ENCODE results near the gene LRRC40. TPM values are rescaled to one million over a fixed set of nuclear protein-coding genes. Genes with fewer than 3 reads are reported as not detected.
A peak's percentile ranks its signal among the peaks of the same experiment; 100 is the strongest.

Gene LRRC40
- total and polyA plus RNA-seq, 7 donors, result 7.5 to 20.7 (median 14.0) TPM

DNA sequence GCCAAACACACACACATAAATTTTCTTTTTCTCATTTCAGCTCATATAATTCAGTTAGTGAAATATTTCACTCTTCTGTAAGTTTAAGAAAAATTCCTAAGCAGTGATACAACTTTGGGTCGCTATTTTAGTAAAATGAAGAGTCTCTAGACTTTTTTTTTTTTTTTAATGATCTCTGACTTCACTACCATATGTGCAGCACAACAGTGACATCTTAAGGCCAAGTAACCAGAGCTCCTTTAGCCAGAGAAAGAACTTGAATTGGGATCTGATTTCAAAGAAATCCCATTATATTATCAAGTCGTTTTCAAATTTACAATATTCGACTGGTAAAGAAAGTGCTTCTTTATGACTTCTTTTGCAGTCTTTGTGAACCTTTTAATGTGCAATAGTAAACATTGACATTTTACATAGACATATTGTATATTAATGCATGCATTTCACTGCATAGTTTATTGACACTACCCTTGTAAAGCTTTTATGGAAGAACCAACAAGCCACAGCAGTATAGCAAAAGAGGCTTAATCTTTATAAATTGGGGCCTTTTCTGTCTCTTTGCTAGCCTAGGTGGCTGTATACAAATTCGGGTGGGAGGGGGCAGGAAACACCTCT, 62.2 kb downstream of the LRRC40 start:
- intact Hi-C loops (cut with DNase I), result no loop called here

GRCh38 chr1:70142075-70142474, 63.3 kb downstream of the LRRC40 start:
- H3K36me3 ChIP-seq, result peaks cover 0 to 26% (median 0%) of the 10 kb centered on the region in 4 donors
- H3K27ac ChIP-seq, result peak overlapping the region in 1 of 4 donors; percentile 33
- no peaks in the 10 kb centered on the region for H3K9me3 ChIP-seq
- DNase-seq, result no peak
- H3K4me1 ChIP-seq, result peaks cover 0 to 31% (median 20%) of the 10 kb centered on the region in 4 donors
- TF ChIP-seq EP300 (IDR thresholded peaks at IDR 0.05) (no peak), POLR2AphosphoS5 (IDR thresholded peaks at IDR 0.05) (no peak)
- TF ChIP-seq, protein P1, sequence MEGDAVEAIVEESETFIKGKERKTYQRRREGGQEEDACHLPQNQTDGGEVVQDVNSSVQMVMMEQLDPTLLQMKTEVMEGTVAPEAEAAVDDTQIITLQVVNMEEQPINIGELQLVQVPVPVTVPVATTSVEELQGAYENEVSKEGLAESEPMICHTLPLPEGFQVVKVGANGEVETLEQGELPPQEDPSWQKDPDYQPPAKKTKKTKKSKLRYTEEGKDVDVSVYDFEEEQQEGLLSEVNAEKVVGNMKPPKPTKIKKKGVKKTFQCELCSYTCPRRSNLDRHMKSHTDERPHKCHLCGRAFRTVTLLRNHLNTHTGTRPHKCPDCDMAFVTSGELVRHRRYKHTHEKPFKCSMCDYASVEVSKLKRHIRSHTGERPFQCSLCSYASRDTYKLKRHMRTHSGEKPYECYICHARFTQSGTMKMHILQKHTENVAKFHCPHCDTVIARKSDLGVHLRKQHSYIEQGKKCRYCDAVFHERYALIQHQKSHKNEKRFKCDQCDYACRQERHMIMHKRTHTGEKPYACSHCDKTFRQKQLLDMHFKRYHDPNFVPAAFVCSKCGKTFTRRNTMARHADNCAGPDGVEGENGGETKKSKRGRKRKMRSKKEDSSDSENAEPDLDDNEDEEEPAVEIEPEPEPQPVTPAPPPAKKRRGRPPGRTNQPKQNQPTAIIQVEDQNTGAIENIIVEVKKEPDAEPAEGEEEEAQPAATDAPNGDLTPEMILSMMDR (IDR thresholded peaks at IDR 0.05), result peak in 1 of 4 experiments; percentile 35
- H3K4me3 ChIP-seq, result no peak overlapping the region
- no peaks in the 10 kb centered on the region for H3K27me3 ChIP-seq
- intact Hi-C loops (cut with DNase I), result no loop called here
- 74 to 87% methylated on average over 2 of the region's 2 CpGs for WGBS, 2 donors

More for the DNA sequence above, 62.2 kb downstream of the LRRC40 start:
- Histone ChIP-seq H3K4me3 (no peak overlapping the region), H3K9me3 (no peaks in the 10 kb centered on the region), H3K27ac (no peak overlapping the region), H3K4me1 (peaks cover 0 to 31% (median 20%) of the 10 kb centered on the region in 4 donors), H3K36me3 (peaks cover 0 to 34% (median 0%) of the 10 kb centered on the region in 4 donors), H3K27me3 (no peaks in the 10 kb centered on the region)
- no peak for TF ChIP-seq POLR2AphosphoS5 (IDR thresholded peaks at IDR 0.05)
- TF ChIP-seq, protein P1 (IDR thresholded peaks at IDR 0.05), result no peak
- TF ChIP-seq EP300 (IDR thresholded peaks at IDR 0.05), result no peak
- TF ChIP-seq POLR2A (IDR thresholded peaks at IDR 0.05), result no peak
- WGBS, 2 donors, result 36 to 67% methylated on average over 4 of the region's 4 CpGs
- no peak for DNase-seq

DNA sequence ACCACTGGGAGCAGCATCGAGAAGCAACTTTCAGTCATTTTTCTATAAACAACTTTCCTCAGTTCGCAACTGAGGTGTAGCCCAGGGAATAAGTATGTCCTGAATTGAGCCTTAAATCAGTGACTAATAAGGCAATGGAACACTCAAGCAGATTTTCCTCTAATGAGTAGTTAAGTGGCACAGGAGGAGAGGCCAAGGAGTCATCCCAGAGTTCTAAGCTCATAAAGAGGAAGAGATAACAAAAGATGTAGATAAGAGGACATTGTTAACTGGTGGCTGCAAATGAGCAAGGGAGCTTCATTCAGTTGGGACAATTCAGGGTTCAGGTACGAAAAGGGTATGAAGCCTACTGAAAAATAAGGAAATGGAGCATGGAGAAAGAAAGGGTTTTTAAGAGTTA, 64.5 kb downstream of the LRRC40 start:
- TF ChIP-seq EP300 (IDR thresholded peaks at IDR 0.05) (no peak), POLR2AphosphoS5 (IDR thresholded peaks at IDR 0.05) (no peak), POLR2A (IDR thresholded peaks at IDR 0.05) (no peak)
- TF ChIP-seq, protein P1 (IDR thresholded peaks at IDR 0.05), result no peak
- peaks cover 0 to 31% (median 20%) of the 10 kb centered on the region in 4 donors for H3K4me1 ChIP-seq
- no peaks in the 10 kb centered on the region for H3K9me3 ChIP-seq
- intact Hi-C loops (cut with DNase I), result no loop called here
- 80% methylated on average over 3 of the region's 3 CpGs for WGBS, 2 donors
- peaks cover 0 to 17% (median 0%) of the 10 kb centered on the region in 4 donors for H3K36me3 ChIP-seq
- no peak for DNase-seq
- peak overlapping the region in 1 of 4 donors; percentile 30 for H3K27ac ChIP-seq
- H3K27me3 ChIP-seq, result no peaks in the 10 kb centered on the region
- H3K4me3 ChIP-seq, result no peak overlapping the region

DNA sequence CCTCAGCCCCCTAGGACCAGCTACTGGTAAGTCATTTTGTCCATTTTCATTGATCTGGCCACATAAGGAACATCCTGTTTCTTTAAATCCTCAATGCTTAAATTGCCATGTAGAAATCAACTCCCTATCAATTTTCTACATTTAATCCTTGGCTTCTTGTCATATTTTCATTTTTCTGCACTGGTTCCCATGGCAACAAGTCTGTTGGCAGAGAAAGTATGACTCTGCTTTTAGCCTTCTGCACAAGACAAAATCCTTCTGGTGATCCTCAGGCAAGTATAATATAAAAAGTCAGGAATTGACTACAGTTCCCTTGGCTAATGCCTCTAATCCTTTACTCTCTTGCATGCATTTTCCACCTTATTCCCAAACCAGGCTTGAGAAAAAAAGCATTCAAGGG, 65.0 kb downstream of the LRRC40 start:
- H3K9me3 ChIP-seq, result no peaks in the 10 kb centered on the region
- peaks cover 0 to 12% (median 0%) of the 10 kb centered on the region in 4 donors for H3K36me3 ChIP-seq
- intact Hi-C loops (cut with DNase I), result no loop called here
- H3K27ac ChIP-seq, result peak overlapping the region in 1 of 4 donors; percentile 30
- DNase-seq, result no peak
- H3K27me3 ChIP-seq, result no peaks in the 10 kb centered on the region
- H3K4me3 ChIP-seq, result no peak overlapping the region
- peaks cover 0 to 31% (median 20%) of the 10 kb centered on the region in 4 donors for H3K4me1 ChIP-seq
- TF ChIP-seq POLR2A (IDR thresholded peaks at IDR 0.05) (no peak), POLR2AphosphoS5 (IDR thresholded peaks at IDR 0.05) (no peak), EP300 (IDR thresholded peaks at IDR 0.05) (no peak)
- TF ChIP-seq, protein P1 (IDR thresholded peaks at IDR 0.05), result no peak

DNA sequence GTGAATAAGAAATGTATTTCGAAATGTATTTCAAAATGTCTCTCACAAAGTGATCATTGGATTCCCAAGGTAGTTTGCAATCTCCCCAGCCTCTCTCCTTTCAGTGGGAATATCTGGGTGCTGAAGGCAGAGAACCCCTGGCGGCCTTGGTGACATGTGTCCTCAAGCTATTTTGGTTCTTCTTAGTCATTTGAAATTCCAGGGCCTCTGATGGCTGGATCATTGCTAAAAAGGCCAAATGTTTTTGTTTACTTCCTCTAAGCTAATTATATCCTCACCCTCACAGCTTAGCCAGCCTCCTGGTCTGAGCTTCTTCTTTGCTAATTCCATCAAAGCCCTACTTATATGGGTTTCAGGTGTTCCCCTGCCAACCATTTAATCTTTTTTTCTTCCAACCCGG, 71.2 kb downstream of the LRRC40 start:
- Histone ChIP-seq H3K4me3 (no peak overlapping the region), H3K36me3 (no peaks in the 10 kb centered on the region), H3K27ac (no peak overlapping the region), H3K9me3 (no peaks in the 10 kb centered on the region), H3K4me1 (no peaks in the 10 kb centered on the region), H3K27me3 (no peaks in the 10 kb centered on the region)
- no peak for DNase-seq
- intact Hi-C loops (cut with DNase I), result no loop called here
- WGBS, 2 donors, result 73 to 79% methylated on average over 3 of the region's 3 CpGs
- no peak for TF ChIP-seq EP300 (IDR thresholded peaks at IDR 0.05)
- no peak for TF ChIP-seq POLR2A (IDR thresholded peaks at IDR 0.05)
- no peak for TF ChIP-seq POLR2AphosphoS5 (IDR thresholded peaks at IDR 0.05)
- TF ChIP-seq, protein P1 (IDR thresholded peaks at IDR 0.05), result no peak

All from sigmoid colon (tissue), 7 donors.